SK-N-SH (cell line): ENCODE data around the gene TMEM248. TPM values are rescaled to one million over a fixed set of nuclear protein-coding genes. Genes with fewer than 3 reads are reported as not detected.
"Not testable (repeated sequence)": the region's sequence is repeated elsewhere in the genome, so short reads cannot be mapped to it uniquely, and the experiment has no call there.

ENCODE experiments used
- CTCF ChIA-PET: fragments of 300-600, 350-600 bp; formaldehyde crosslinking; extraction: SDS; loops from one replicate; lab custom pipeline; 2021; lab: Yijun Ruan, JAX
- POLR2A ChIA-PET: fragments of 350-600 bp; sonication (Branson Sonifier 250); formaldehyde crosslinking; extraction: SDS; loops from one replicate; lab custom pipeline; 2020; ENCODE audit warnings: antibody characterized with exemption, inconsistent platforms; lab: Yijun Ruan, JAX
- DNase-seq: peaks from one replicate; pipeline ENCODE4 v3.0.0; 2012
- H2AFZ ChIP-seq: fragments of 200-600 bp; sonication (generic); 2 replicates; pipeline ENCODE4 v1.8.1; 2016; ENCODE audit warnings: antibody characterized with exemption, mild to moderate bottlenecking, low read depth
- H3F3A ChIP-seq: fragments of 200-600 bp; sonication (generic); replicated peaks from 2 replicates; pipeline ENCODE3; 2016; ENCODE audit warnings: antibody characterized with exemption, mild to moderate bottlenecking; ENCODE audit not compliant: insufficient read depth
- H3K27ac ChIP-seq, 2 experiments: fragments of 200-500 bp in 1 of 2; fragments of 200-600 bp in 1 of 2; sonication (Bioruptor generic) in 1 of 2; sonication (generic), shearing (Covaris generic) in 1 of 2; 2 replicates each; pipeline versions ENCODE4 v1.5.1 to v1.6.1; 2014 to 2016; ENCODE audit warnings: low read depth in 2 of 2, inconsistent platforms in 1 of 2, low read length in 1 of 2, mild to moderate bottlenecking in 1 of 2, mixed read lengths in 1 of 2
- H3K27me3 ChIP-seq: fragments of 200-600 bp; sonication (generic), shearing (Covaris generic); 2 replicates; pipeline ENCODE4 v1.6.1; 2016; ENCODE audit warnings: mixed run types; ENCODE audit not compliant: insufficient read depth
- H3K36me3 ChIP-seq, 2 experiments: fragments of 200-500 bp in 1 of 2; fragments of 200-600 bp in 1 of 2; sonication (Bioruptor generic) in 1 of 2; sonication (generic) in 1 of 2; replicated peaks in 1 of 2; 2 replicates each; pipeline versions ENCODE3 to v1.5.1; 2014 to 2016; ENCODE audit warnings: low read length in 1 of 2, mild to moderate bottlenecking in 1 of 2; ENCODE audit not compliant: insufficient read depth in 2 of 2, control insufficient read depth in 1 of 2
- H3K4me1 ChIP-seq, 2 experiments: fragments of 200-500 bp in 1 of 2; fragments of 200-600 bp in 1 of 2; sonication (Bioruptor generic) in 1 of 2; sonication (generic), shearing (Covaris generic) in 1 of 2; 2 replicates each; pipeline versions ENCODE4 v1.5.1 to v1.6.1; 2014 to 2016; ENCODE audit warnings: low read depth in 1 of 2, low read length in 1 of 2, mixed run types in 1 of 2; ENCODE audit not compliant: insufficient read depth in 2 of 2, control insufficient read depth in 1 of 2
- H3K4me2 ChIP-seq: fragments of 200-600 bp; sonication (generic), shearing (Covaris generic); 2 replicates; pipeline ENCODE4 v1.6.1; 2017; ENCODE audit warnings: mixed run types
- H3K4me3 ChIP-seq, 2 experiments: fragments of 200-500 bp in 1 of 2; fragments of 200-600 bp in 1 of 2; sonication (Bioruptor generic) in 1 of 2; sonication (generic), shearing (Covaris generic) in 1 of 2; 2 replicates each; pipeline versions ENCODE4 v1.5.1 to v1.8.1; 2014 to 2016; ENCODE audit warnings: low read depth in 2 of 2, inconsistent platforms in 1 of 2, low read length in 1 of 2, mild to moderate bottlenecking in 1 of 2, mixed read lengths in 1 of 2, moderate library complexity in 1 of 2
- H3K79me2 ChIP-seq: fragments of 200-600 bp; sonication (generic); 2 replicates; pipeline ENCODE4 v1.8.1; 2017; ENCODE audit warnings: mild to moderate bottlenecking; ENCODE audit not compliant: insufficient read depth
- H3K9ac ChIP-seq: fragments of 200-600 bp; sonication (generic); 2 replicates; pipeline ENCODE4 v1.6.1; 2017; ENCODE audit warnings: mixed run types
- H3K9me2 ChIP-seq: fragments of 200-600 bp; sonication (generic); 2 replicates; pipeline ENCODE4 v1.6.1; 2017; ENCODE audit warnings: mixed run types
- H3K9me3 ChIP-seq: fragments of 200-600 bp; sonication (generic); 2 replicates; pipeline ENCODE4 v1.6.1; 2017; ENCODE audit warnings: mixed run types, mild to moderate bottlenecking, moderate library complexity
- H4K20me1 ChIP-seq: fragments of 200-600 bp; sonication (generic); 2 replicates; pipeline ENCODE4 v1.6.1; 2017; ENCODE audit warnings: mild to moderate bottlenecking, mixed run types; ENCODE audit not compliant: insufficient read depth
- CHD2 ChIP-seq: fragments of 150-350 bp; IDR thresholded peaks from 2 replicates; pipeline ENCODE4 v1.6.1; 2018; ENCODE audit warnings: low read length; ENCODE audit not compliant: partially characterized antibody
- FOSL2 ChIP-seq: IDR thresholded peaks from 2 replicates; pipeline ENCODE4 v1.4.0; 2012; ENCODE audit warnings: low read depth, mild to moderate bottlenecking, moderate library complexity, borderline replicate concordance
- GABPA ChIP-seq: IDR thresholded peaks from 2 replicates; pipeline ENCODE4 v1.4.0; 2012; ENCODE audit warnings: low read depth, mild to moderate bottlenecking
- GATA2 ChIP-seq: sonication (generic); formaldehyde crosslinking; IDR thresholded peaks from 2 replicates; pipeline ENCODE4 v1.5.0; 2020; ENCODE audit warnings: mild to moderate bottlenecking, missing genetic modification reagents
- JUND ChIP-seq: IDR thresholded peaks from 2 replicates; pipeline ENCODE4 v1.4.0; 2012
- MEF2A ChIP-seq: IDR thresholded peaks from 2 replicates; pipeline ENCODE4 v1.4.0; 2012; ENCODE audit warnings: low read depth, borderline replicate concordance
- POLR2AphosphoS5 ChIP-seq: IDR thresholded peaks from 2 replicates; pipeline ENCODE4 v1.6.1; 2012; ENCODE audit warnings: low read depth, low read length
- RAD21 ChIP-seq: IDR thresholded peaks from 2 replicates; pipeline ENCODE4 v1.6.1; 2012; ENCODE audit warnings: mild to moderate bottlenecking, low read length
- SMC3 ChIP-seq: IDR thresholded peaks from 2 replicates; pipeline ENCODE4 v1.6.1; 2012; ENCODE audit warnings: low read depth, low read length, improper control_type of control experiment
- TCF12 ChIP-seq: IDR thresholded peaks from 2 replicates; pipeline ENCODE4 v1.4.0; 2012
- YY1 ChIP-seq: IDR thresholded peaks from 2 replicates; pipeline ENCODE4 v1.4.0; 2012; ENCODE audit warnings: low read depth, mild to moderate bottlenecking
- ZBTB33 ChIP-seq: IDR thresholded peaks from 2 replicates; pipeline ENCODE4 v1.4.0; 2012; ENCODE audit warnings: low read depth, borderline replicate concordance
- WGBS: methylation state at CpG from one replicate; pipeline ENCODE4 v1.1.6; 2017; ENCODE audit warnings: low lambda C conversion rate; 5-methylcytosine and 5-hydroxymethylcytosine counted together
- polyA plus RNA-seq, 3 experiments: library from polyadenylated mRNA; depleted of rRNA; stranded (reverse); fragments of >200 nt; gene quantifications; 2 replicates each; pipeline ENCODE4 v1.2.3, GENCODE V29; 2012
- TF ChIP-seq, protein P1 (sequence below): IDR thresholded peaks from 2 replicates; pipeline ENCODE4 v1.6.1; 2012; ENCODE audit warnings: mild to moderate bottlenecking, low read depth, low read length, moderate library complexity
- TF ChIP-seq, protein P2 (sequence below): IDR thresholded peaks from 2 replicates; pipeline ENCODE4 v1.4.0; 2012; ENCODE audit warnings: low read depth, borderline replicate concordance

The TMEM248 gene
- polyA plus RNA-seq, 1 of the 3 experiments (the other 2 are of a cell fraction) = 185 TPM

GRCh38 chr7:66880053-66880452 lies 41.0 kb upstream of the TMEM248 start:
- Histone ChIP-seq H3K36me3 (peaks cover 6 to 37% of the 10 kb centered on the region in 2 experiments), H3K4me1 (no peaks in the 10 kb centered on the region), H3K27me3 (no peaks in the 10 kb centered on the region), H4K20me1 (no peaks in the 10 kb centered on the region), H3K4me2 (no peak overlapping the region), H3K9me3 (no peaks in the 10 kb centered on the region), H3K79me2 (no peaks in the 10 kb centered on the region), H3K27ac (no peak overlapping the region), H3K9me2 (no peaks in the 10 kb centered on the region), H2AFZ (no peak overlapping the region), H3K9ac (no peak overlapping the region), H3K4me3 (no peak overlapping the region), H3F3A (peaks cover 7% of the 10 kb centered on the region)
- CTCF ChIA-PET = no interaction called here
- WGBS = 81% methylated on average over 5 of the region's 5 CpGs
- no peak for TF ChIP-seq ZBTB33
- TF ChIP-seq RAD21 = no peak
- no peak for DNase-seq
- POLR2A ChIA-PET = no interaction called here

DNA sequence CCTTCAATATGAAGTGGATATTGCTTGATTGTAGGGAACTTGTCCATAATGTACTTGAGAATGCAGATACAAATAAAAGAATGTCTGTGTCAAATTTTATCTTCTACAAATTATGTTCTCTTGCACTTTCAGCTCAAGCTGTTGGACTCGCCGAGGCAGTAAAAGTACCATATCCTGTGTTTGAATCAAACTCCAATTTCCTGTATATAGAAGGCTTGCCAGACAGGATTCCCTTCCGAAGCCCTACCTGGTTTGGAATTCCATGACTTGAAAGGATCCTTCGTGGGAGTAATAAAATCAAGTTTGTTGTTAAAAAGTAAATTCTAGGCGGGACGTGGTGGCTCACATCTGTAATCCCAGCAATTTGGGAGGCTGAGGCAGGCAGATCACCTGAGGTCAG lies 40.4 kb upstream of the TMEM248 start:
- POLR2A ChIA-PET, H3K27ac ChIP-seq, DNase-seq, H3K79me2 ChIP-seq, H3K4me2 ChIP-seq, H4K20me1 ChIP-seq, H3F3A ChIP-seq, H3K9ac ChIP-seq, CTCF ChIA-PET, H2AFZ ChIP-seq, H3K4me1 ChIP-seq, H3K27me3 ChIP-seq, H3K9me2 ChIP-seq, H3K4me3 ChIP-seq, H3K9me3 ChIP-seq: not testable (repeated sequence)
- peaks cover 6 to 42% of the 10 kb centered on the region in 2 experiments for H3K36me3 ChIP-seq
- WGBS = 94% methylated on average over 6 of the region's 6 CpGs

DNA sequence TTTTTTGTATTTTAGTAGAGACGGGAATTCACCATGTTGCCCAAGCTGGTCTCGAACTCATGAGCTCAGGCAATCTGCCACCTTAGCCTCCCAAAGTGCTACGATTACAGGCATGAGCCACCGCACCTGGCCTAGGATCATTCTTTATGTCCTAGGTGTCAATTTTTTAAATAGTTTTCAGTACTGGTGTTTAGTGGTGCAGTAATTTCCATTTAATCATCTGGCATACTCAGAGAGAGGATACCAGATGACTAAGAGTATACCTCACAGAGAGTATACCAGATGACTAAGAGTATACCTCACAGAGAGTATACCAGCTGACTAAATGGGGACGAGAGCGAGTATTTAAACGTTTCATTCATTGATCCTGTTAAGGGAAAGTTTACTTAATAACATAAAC lies 37.3 kb upstream of the TMEM248 start:
- Histone ChIP-seq H3F3A (peaks cover 7% of the 10 kb centered on the region), H3K4me3 (no peak overlapping the region), H3K4me2 (no peak overlapping the region), H3K27ac (no peak overlapping the region; a peak in 1 of 4 replicates), H3K4me1 (no peaks in the 10 kb centered on the region), H3K27me3 (no peaks in the 10 kb centered on the region), H3K79me2 (no peaks in the 10 kb centered on the region), H3K9ac (no peak overlapping the region), H3K9me2 (no peaks in the 10 kb centered on the region), H3K9me3 (no peaks in the 10 kb centered on the region), H3K36me3 (peaks cover 6 to 46% of the 10 kb centered on the region in 2 experiments), H4K20me1 (no peaks in the 10 kb centered on the region), H2AFZ (no peak overlapping the region)
- 82% methylated on average over 7 of the region's 7 CpGs for WGBS
- ChIA-PET POLR2A (no interaction called here), CTCF (interaction anchor here (1.3 kb wide), 1 partner anchor 22 kb away, joined by 3 read pairs; no protein-coding TSS in a partner anchor)
- no peak for DNase-seq
- TF ChIP-seq CHD2 (no peak), GATA2 (CRISPR knock-in tag) (no peak), FOSL2 (peak; percentile 39; the same call in 1 of the 2 replicates), ZBTB33 (no peak), TCF12 (peak; percentile 29; the same call in 1 of the 2 replicates), JUND (peak; percentile 25; the same call in 1 of the 2 replicates), YY1 (no peak), GABPA (no peak), SMC3 (no peak), MEF2A (no peak), POLR2AphosphoS5 (no peak)
- TF ChIP-seq, protein P1, sequence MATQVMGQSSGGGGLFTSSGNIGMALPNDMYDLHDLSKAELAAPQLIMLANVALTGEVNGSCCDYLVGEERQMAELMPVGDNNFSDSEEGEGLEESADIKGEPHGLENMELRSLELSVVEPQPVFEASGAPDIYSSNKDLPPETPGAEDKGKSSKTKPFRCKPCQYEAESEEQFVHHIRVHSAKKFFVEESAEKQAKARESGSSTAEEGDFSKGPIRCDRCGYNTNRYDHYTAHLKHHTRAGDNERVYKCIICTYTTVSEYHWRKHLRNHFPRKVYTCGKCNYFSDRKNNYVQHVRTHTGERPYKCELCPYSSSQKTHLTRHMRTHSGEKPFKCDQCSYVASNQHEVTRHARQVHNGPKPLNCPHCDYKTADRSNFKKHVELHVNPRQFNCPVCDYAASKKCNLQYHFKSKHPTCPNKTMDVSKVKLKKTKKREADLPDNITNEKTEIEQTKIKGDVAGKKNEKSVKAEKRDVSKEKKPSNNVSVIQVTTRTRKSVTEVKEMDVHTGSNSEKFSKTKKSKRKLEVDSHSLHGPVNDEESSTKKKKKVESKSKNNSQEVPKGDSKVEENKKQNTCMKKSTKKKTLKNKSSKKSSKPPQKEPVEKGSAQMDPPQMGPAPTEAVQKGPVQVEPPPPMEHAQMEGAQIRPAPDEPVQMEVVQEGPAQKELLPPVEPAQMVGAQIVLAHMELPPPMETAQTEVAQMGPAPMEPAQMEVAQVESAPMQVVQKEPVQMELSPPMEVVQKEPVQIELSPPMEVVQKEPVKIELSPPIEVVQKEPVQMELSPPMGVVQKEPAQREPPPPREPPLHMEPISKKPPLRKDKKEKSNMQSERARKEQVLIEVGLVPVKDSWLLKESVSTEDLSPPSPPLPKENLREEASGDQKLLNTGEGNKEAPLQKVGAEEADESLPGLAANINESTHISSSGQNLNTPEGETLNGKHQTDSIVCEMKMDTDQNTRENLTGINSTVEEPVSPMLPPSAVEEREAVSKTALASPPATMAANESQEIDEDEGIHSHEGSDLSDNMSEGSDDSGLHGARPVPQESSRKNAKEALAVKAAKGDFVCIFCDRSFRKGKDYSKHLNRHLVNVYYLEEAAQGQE = no peak
- TF ChIP-seq, protein P2, sequence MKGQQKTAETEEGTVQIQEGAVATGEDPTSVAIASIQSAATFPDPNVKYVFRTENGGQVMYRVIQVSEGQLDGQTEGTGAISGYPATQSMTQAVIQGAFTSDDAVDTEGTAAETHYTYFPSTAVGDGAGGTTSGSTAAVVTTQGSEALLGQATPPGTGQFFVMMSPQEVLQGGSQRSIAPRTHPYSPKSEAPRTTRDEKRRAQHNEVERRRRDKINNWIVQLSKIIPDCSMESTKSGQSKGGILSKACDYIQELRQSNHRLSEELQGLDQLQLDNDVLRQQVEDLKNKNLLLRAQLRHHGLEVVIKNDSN = no peak
